Mesendoderm (in vitro differentiated cells): ENCODE data around the gene DAPL1.

Experiments
- DNase-seq: peaks from one replicate; pipeline ENCODE4 v3.0.0; 2013
- H2AK5ac ChIP-seq: 2 replicates; pipeline ENCODE4 v1.6.1; 2013; ENCODE audit warnings: low read length, inconsistent platforms
- H2BK120ac ChIP-seq: 2 replicates; pipeline ENCODE4 v1.6.1; 2013; ENCODE audit warnings: low read depth, mild to moderate bottlenecking, low read length, moderate library complexity, mixed read lengths
- H2BK15ac ChIP-seq: replicated peaks from 2 replicates; pipeline ENCODE4 v1.6.1; 2013; ENCODE audit warnings: low read depth, mild to moderate bottlenecking, moderate library complexity
- H2BK5ac ChIP-seq: 2 replicates; pipeline ENCODE4 v1.6.1; 2013; ENCODE audit warnings: low read length, inconsistent platforms
- H3K18ac ChIP-seq: 2 replicates; pipeline ENCODE4 v1.6.1; 2013; ENCODE audit warnings: mild to moderate bottlenecking, low read length, mixed read lengths
- H3K23ac ChIP-seq: one replicate; pipeline ENCODE4 v1.6.1; 2013; ENCODE audit warnings: low read length
- H3K27ac ChIP-seq: 2 replicates; pipeline ENCODE4 v1.5.1; 2013; ENCODE audit warnings: low read depth, mild to moderate bottlenecking, inconsistent platforms, low read length, moderate library complexity
- H3K27me3 ChIP-seq: 2 replicates; pipeline ENCODE4 v1.6.1; 2013; ENCODE audit warnings: low read length, control low read depth, mild to moderate bottlenecking, inconsistent platforms; ENCODE audit not compliant: insufficient read depth, poor library complexity
- H3K36me3 ChIP-seq: 2 replicates; pipeline ENCODE4 v1.6.1; 2013; ENCODE audit warnings: low read length, inconsistent platforms; ENCODE audit not compliant: control insufficient read depth, insufficient read depth
- H3K4ac ChIP-seq: one replicate; pipeline ENCODE4 v1.6.1; 2013; ENCODE audit warnings: low read depth, mild to moderate bottlenecking, low read length, moderate library complexity
- H3K4me1 ChIP-seq: 2 replicates; pipeline ENCODE4 v1.6.1; 2013; ENCODE audit warnings: low read depth, low read length, inconsistent platforms; ENCODE audit not compliant: control insufficient read depth
- H3K4me2 ChIP-seq: 2 replicates; pipeline ENCODE4 v1.6.1; 2013; ENCODE audit warnings: low read length
- H3K4me3 ChIP-seq: 2 replicates; pipeline ENCODE4 v1.5.1; 2013; ENCODE audit warnings: mild to moderate bottlenecking, low read length
- H3K56ac ChIP-seq: one replicate; pipeline ENCODE4 v1.6.1; 2013; ENCODE audit warnings: low read length
- H3K79me1 ChIP-seq: 2 replicates; pipeline ENCODE4 v1.6.1; 2013; ENCODE audit warnings: low read length, inconsistent platforms
- H3K79me2 ChIP-seq: 2 replicates; pipeline ENCODE4 v1.6.1; 2013; ENCODE audit warnings: mild to moderate bottlenecking, low read length; ENCODE audit not compliant: control insufficient read depth, insufficient read depth
- H3K9ac ChIP-seq: 2 replicates; pipeline ENCODE4 v1.6.1; 2013; ENCODE audit warnings: low read length, inconsistent platforms
- H4K5ac ChIP-seq: one replicate; pipeline ENCODE4 v1.6.1; 2013; ENCODE audit warnings: low read length
- H4K8ac ChIP-seq: one replicate; pipeline ENCODE4 v1.6.1; 2013; ENCODE audit warnings: low read depth, mild to moderate bottlenecking, control low read depth, low read length, moderate library complexity
- WGBS: extraction: QIAGEN DNeasy Blood & Tissue Kit; methylation state at CpG from one replicate; pipeline ENCODE4 v1.1.7; 2013; ENCODE audit warnings: low lambda C conversion rate, missing lambda C conversion rate; ENCODE audit not compliant: insufficient coverage; ENCODE audit errors: extremely low coverage; 5-methylcytosine and 5-hydroxymethylcytosine counted together

The DAPL1 gene

GRCh38 chr2:158781353-158781961, 13.7 kb upstream of the DAPL1 start:
- H3K9ac ChIP-seq = no peak overlapping the region
- H2BK5ac ChIP-seq = no peak overlapping the region
- H3K4me1 ChIP-seq = no peaks in the 10 kb centered on the region
- H2AK5ac ChIP-seq = no peak overlapping the region
- no CpG with 5 or more reads among the region's 4 CpGs for WGBS
- H2BK15ac ChIP-seq = no peak overlapping the region
- no peak overlapping the region for H2BK120ac ChIP-seq
- no peak overlapping the region for H3K4ac ChIP-seq
- DNase-seq = peak; percentile 36
- H3K27ac ChIP-seq = no peak overlapping the region
- H4K5ac ChIP-seq = no peak overlapping the region
- no peaks in the 10 kb centered on the region for H3K27me3 ChIP-seq
- no peak overlapping the region for H4K8ac ChIP-seq
- no peak overlapping the region for H3K4me2 ChIP-seq
- H3K56ac ChIP-seq = no peak overlapping the region
- H3K36me3 ChIP-seq = no peaks in the 10 kb centered on the region
- no peaks in the 10 kb centered on the region for H3K79me1 ChIP-seq
- no peak overlapping the region for H3K18ac ChIP-seq
- no peaks in the 10 kb centered on the region for H3K79me2 ChIP-seq
- no peak overlapping the region for H3K4me3 ChIP-seq
- H3K23ac ChIP-seq = no peak overlapping the region

- no peak overlapping the region for H3K27ac ChIP-seq
Measured at GRCh38 chr2:158782136-158782535, 13.0 kb upstream of the DAPL1 start.

GRCh38 chr2:158782616-158783015, 12.5 kb upstream of the DAPL1 start:
- Histone ChIP-seq H3K18ac (no peak overlapping the region), H3K79me1 (no peaks in the 10 kb centered on the region), H3K4me3 (no peak overlapping the region), H2BK15ac (no peak overlapping the region), H2AK5ac (no peak overlapping the region), H4K5ac (no peak overlapping the region), H3K79me2 (no peaks in the 10 kb centered on the region), H2BK120ac (no peak overlapping the region), H3K4me1 (no peaks in the 10 kb centered on the region), H4K8ac (no peak overlapping the region), H3K9ac (no peak overlapping the region), H3K56ac (no peak overlapping the region), H3K27me3 (no peaks in the 10 kb centered on the region), H3K27ac (no peak overlapping the region), H3K23ac (no peak overlapping the region), H3K4me2 (no peak overlapping the region), H3K4ac (no peak overlapping the region), H3K36me3 (no peaks in the 10 kb centered on the region), H2BK5ac (no peak overlapping the region)
- WGBS = no CpG with 5 or more reads among the region's 5 CpGs
- DNase-seq = no peak

More at GRCh38 chr2:158782136-158782535, 13.0 kb upstream of the DAPL1 start:
- no peak overlapping the region for H3K9ac ChIP-seq
- no peak overlapping the region for H3K4ac ChIP-seq
- no peak overlapping the region for H2BK5ac ChIP-seq
- no peak overlapping the region for H3K4me3 ChIP-seq
- no peak overlapping the region for H3K18ac ChIP-seq
- no peak overlapping the region for H3K4me2 ChIP-seq
- no peaks in the 10 kb centered on the region for H3K79me2 ChIP-seq
- H2BK120ac ChIP-seq = no peak overlapping the region
- no peak overlapping the region for H4K8ac ChIP-seq
- no peak for DNase-seq
- no peaks in the 10 kb centered on the region for H3K36me3 ChIP-seq
- H3K23ac ChIP-seq = no peak overlapping the region
- no peaks in the 10 kb centered on the region for H3K4me1 ChIP-seq
- no CpG with 5 or more reads among the region's 11 CpGs for WGBS
- H3K27me3 ChIP-seq = no peaks in the 10 kb centered on the region
- H3K79me1 ChIP-seq = no peaks in the 10 kb centered on the region
- H2AK5ac ChIP-seq = no peak overlapping the region
- no peak overlapping the region for H2BK15ac ChIP-seq
- no peak overlapping the region for H3K56ac ChIP-seq
- no peak overlapping the region for H4K5ac ChIP-seq

GRCh38 chr2:158783923-158784322, 11.2 kb upstream of the DAPL1 start:
- Histone ChIP-seq H3K4me2 (no peak overlapping the region), H3K9ac (no peak overlapping the region), H3K79me1 (no peaks in the 10 kb centered on the region), H3K27ac (no peak overlapping the region), H3K18ac (no peak overlapping the region), H3K23ac (no peak overlapping the region), H3K56ac (no peak overlapping the region), H3K27me3 (no peaks in the 10 kb centered on the region), H2BK120ac (no peak overlapping the region), H2BK15ac (no peak overlapping the region), H3K36me3 (no peaks in the 10 kb centered on the region), H3K79me2 (no peaks in the 10 kb centered on the region), H3K4me3 (no peak overlapping the region), H3K4me1 (no peaks in the 10 kb centered on the region), H4K5ac (no peak overlapping the region), H2AK5ac (no peak overlapping the region), H3K4ac (no peak overlapping the region), H2BK5ac (no peak overlapping the region), H4K8ac (no peak overlapping the region)
- no peak for DNase-seq
- WGBS = no CpG with 5 or more reads among the region's 2 CpGs

- Histone ChIP-seq H3K56ac (no peak overlapping the region), H3K23ac (no peak overlapping the region)
- no CpG with 5 or more reads among the region's 8 CpGs for WGBS
Measured at GRCh38 chr2:158786897-158787296, 8.2 kb upstream of the DAPL1 start.

GRCh38 chr2:158788951-158789350, 6.2 kb upstream of the DAPL1 start:
- Histone ChIP-seq H2BK120ac (no peak overlapping the region), H2BK5ac (no peak overlapping the region), H3K79me1 (no peaks in the 10 kb centered on the region), H2BK15ac (no peak overlapping the region), H4K8ac (no peak overlapping the region), H3K36me3 (no peaks in the 10 kb centered on the region), H4K5ac (no peak overlapping the region), H3K4me1 (no peaks in the 10 kb centered on the region), H3K56ac (no peak overlapping the region), H3K4me3 (no peak overlapping the region), H2AK5ac (no peak overlapping the region), H3K18ac (no peak overlapping the region), H3K4me2 (no peak overlapping the region), H3K79me2 (no peaks in the 10 kb centered on the region), H3K27ac (no peak overlapping the region), H3K27me3 (no peaks in the 10 kb centered on the region), H3K23ac (no peak overlapping the region), H3K9ac (no peak overlapping the region), H3K4ac (no peak overlapping the region)
- DNase-seq = no peak
- WGBS = no CpG with 5 or more reads among the region's 2 CpGs

More at GRCh38 chr2:158786897-158787296, 8.2 kb upstream of the DAPL1 start:
- Histone ChIP-seq H3K36me3 (no peaks in the 10 kb centered on the region), H3K4me1 (no peaks in the 10 kb centered on the region), H3K27me3 (no peaks in the 10 kb centered on the region), H3K79me1 (no peaks in the 10 kb centered on the region), H3K9ac (no peak overlapping the region), H2BK15ac (no peak overlapping the region), H2BK120ac (no peak overlapping the region), H3K4ac (no peak overlapping the region), H4K5ac (no peak overlapping the region), H3K4me2 (no peak overlapping the region), H2AK5ac (no peak overlapping the region), H2BK5ac (no peak overlapping the region), H3K18ac (no peak overlapping the region), H4K8ac (no peak overlapping the region), H3K27ac (no peak overlapping the region), H3K79me2 (no peaks in the 10 kb centered on the region), H3K4me3 (no peak overlapping the region)
- no peak for DNase-seq
